ENCODE measurements around the gene PNKD.
"Not testable (repeated sequence)": the region's sequence is repeated elsewhere in the genome, so short reads cannot be mapped to it uniquely, and the experiment has no call there.

The PNKD gene

GRCh38 chr2:218257390-218257981 lies 12.8 kb upstream of the PNKD start:
- no peak for DNase-seq

- DNase-seq = no peak
These were observed 11.0 kb upstream of the PNKD start for GRCh38 chr2:218259099-218259961.

- DNase-seq = no peak
These were observed 10.2 kb upstream of the PNKD start for GRCh38 chr2:218260166-218260565.

GRCh38 chr2:218260742-218261422 lies 9.4 kb upstream of the PNKD start, which contains the start of gene GPBAR1:
TSS of gene GPBAR1 (plus strand) at chr2:218261015. CDS start at chr2:218262725, 1,710 bp downstream.
- no peak for DNase-seq

GRCh38 chr2:218261423-218262236 lies 8.7 kb upstream of the PNKD start:
- DNase-seq = no peak

- no peak for DNase-seq
These were observed 8.1 kb upstream of the PNKD start for GRCh38 chr2:218262237-218262600.

- no peak for DNase-seq
These were observed 7.4 kb upstream of the PNKD start for GRCh38 chr2:218262631-218263586.

- DNase-seq = no peak
These were observed 6.3 kb upstream of the PNKD start for GRCh38 chr2:218263817-218264641.

GRCh38 chr2:218264773-218265561 lies 5.4 kb upstream of the PNKD start:
- DNase-seq = no peak

- DNase-seq = no peak
These were observed 4.7 kb upstream of the PNKD start for GRCh38 chr2:218265626-218266025.

GRCh38 chr2:218266316-218266979 lies 3.9 kb upstream of the PNKD start:
- no peak for DNase-seq

- no peak for DNase-seq
These were observed 3.1 kb upstream of the PNKD start for GRCh38 chr2:218267259-218267658.

GRCh38 chr2:218270721-218271486 lies 585 bp downstream of the PNKD start:
- DNase-seq = no peak

- DNase-seq = no peak
These were observed 1.1 kb downstream of the PNKD start for GRCh38 chr2:218271487-218271797.

- no peak for DNase-seq
These were observed 1.7 kb downstream of the PNKD start for GRCh38 chr2:218271865-218272530.

GRCh38 chr2:218272531-218273212 lies 2.4 kb downstream of the PNKD start:
- peak; percentile 62 for DNase-seq

- DNase-seq = not testable (repeated sequence)
These were observed 3.0 kb downstream of the PNKD start for GRCh38 chr2:218273214-218273907.

All from NCI-H2029 (cell line).